Kidney epithelial cell (primary cell): ENCODE data around the gene ELK1. TPM values are rescaled to one million over a fixed set of nuclear protein-coding genes. Genes with fewer than 3 reads are reported as not detected.

Experiments used
- DNase-seq: peaks from one replicate; pipeline ENCODE4 v3.0.0-alpha.2; 2010; ENCODE audit warnings: low read depth
- H3K27me3 ChIP-seq: 2 replicates; pipeline ENCODE4 v1.6.0; 2011; ENCODE audit warnings: low read length; ENCODE audit not compliant: control insufficient read depth, insufficient read depth
- H3K36me3 ChIP-seq: 2 replicates; pipeline ENCODE4 v1.5.1; 2011; ENCODE audit warnings: low read length; ENCODE audit not compliant: control insufficient read depth, insufficient read depth
- H3K4me3 ChIP-seq: 2 replicates; pipeline ENCODE4 v1.5.1; 2011; ENCODE audit warnings: low read depth, mild to moderate bottlenecking, control low read depth, low read length
- total RNA-seq: library from RNA; depleted of rRNA; stranded (reverse); fragments of >200 nt; gene quantifications from 2 replicates; pipeline ENCODE4 v1.2.3, GENCODE V29; 2015
- TF ChIP-seq, protein P1 (sequence below): IDR thresholded peaks from 2 replicates; pipeline ENCODE4 v1.5.1; 2011; ENCODE audit warnings: mild to moderate bottlenecking, moderate library complexity, low read length, control low read depth, inconsistent platforms; ENCODE audit not compliant: insufficient read depth, poor library complexity, severe bottlenecking

Gene ELK1
- total RNA-seq, 1 donor from 2014 or later: 36.0 TPM

- no peak for DNase-seq
- Histone ChIP-seq H3K4me3 (no peak overlapping the region), H3K27me3 (peaks cover 4% of the 10 kb centered on the region), H3K36me3 (no peaks in the 10 kb centered on the region)
- TF ChIP-seq, protein P1, sequence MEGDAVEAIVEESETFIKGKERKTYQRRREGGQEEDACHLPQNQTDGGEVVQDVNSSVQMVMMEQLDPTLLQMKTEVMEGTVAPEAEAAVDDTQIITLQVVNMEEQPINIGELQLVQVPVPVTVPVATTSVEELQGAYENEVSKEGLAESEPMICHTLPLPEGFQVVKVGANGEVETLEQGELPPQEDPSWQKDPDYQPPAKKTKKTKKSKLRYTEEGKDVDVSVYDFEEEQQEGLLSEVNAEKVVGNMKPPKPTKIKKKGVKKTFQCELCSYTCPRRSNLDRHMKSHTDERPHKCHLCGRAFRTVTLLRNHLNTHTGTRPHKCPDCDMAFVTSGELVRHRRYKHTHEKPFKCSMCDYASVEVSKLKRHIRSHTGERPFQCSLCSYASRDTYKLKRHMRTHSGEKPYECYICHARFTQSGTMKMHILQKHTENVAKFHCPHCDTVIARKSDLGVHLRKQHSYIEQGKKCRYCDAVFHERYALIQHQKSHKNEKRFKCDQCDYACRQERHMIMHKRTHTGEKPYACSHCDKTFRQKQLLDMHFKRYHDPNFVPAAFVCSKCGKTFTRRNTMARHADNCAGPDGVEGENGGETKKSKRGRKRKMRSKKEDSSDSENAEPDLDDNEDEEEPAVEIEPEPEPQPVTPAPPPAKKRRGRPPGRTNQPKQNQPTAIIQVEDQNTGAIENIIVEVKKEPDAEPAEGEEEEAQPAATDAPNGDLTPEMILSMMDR: no peak
These were observed 28.5 kb downstream of the ELK1 start for GRCh38 chrX:47621851-47622250.

DNA sequence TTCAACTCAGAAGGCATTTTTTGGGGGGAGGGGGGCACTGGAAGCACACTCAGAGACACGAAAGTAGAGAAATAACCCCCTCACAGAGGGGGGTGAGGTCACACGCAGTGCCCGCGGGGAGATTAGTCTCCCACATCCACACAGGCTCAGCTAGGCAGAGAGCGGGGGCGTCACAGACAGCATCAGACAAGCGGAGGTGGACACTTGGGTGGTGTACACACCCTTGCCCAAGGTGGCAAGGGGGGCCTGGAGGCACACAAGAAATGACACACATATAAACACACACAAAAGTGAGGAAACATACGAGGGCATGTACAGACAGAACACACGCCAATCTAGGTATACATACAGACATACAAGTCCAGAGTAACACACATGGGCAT lies 30.1 kb downstream of the ELK1 start:
- Histone ChIP-seq H3K4me3 (no peak overlapping the region), H3K27me3 (peaks cover 4% of the 10 kb centered on the region), H3K36me3 (no peaks in the 10 kb centered on the region)
- TF ChIP-seq, protein P1: no peak
- DNase-seq: no peak

- TF ChIP-seq, protein P1: no peak
- Histone ChIP-seq H3K27me3 (peaks cover 4% of the 10 kb centered on the region), H3K4me3 (peak within 1 kb of the TSS; percentile 22), H3K36me3 (no peaks in the 10 kb centered on the region)
- peak; percentile 7 for DNase-seq
These were observed 30.7 kb downstream of the ELK1 start, which contains the start of gene SYN1 for GRCh38 chrX:47619486-47620302. TSS of gene SYN1 (minus strand) at chrX:47619857. CDS start at chrX:47619728, 129 bp downstream.

- TF ChIP-seq, protein P1: no peak
- DNase-seq: no peak
- Histone ChIP-seq H3K4me3 (no peak overlapping the region), H3K27me3 (peaks cover 4% of the 10 kb centered on the region), H3K36me3 (no peaks in the 10 kb centered on the region)
These were observed 31.4 kb downstream of the ELK1 start for GRCh38 chrX:47618923-47619485.

- TF ChIP-seq, protein P1: no peak
- H3K4me3 ChIP-seq: no peak overlapping the region
- DNase-seq: no peak
- no peaks in the 10 kb centered on the region for H3K36me3 ChIP-seq
- H3K27me3 ChIP-seq: peaks cover 4% of the 10 kb centered on the region
These were observed 35.7 kb downstream of the ELK1 start for GRCh38 chrX:47614618-47615017.
